ENCODE data around the gene CCDC183.
"Not testable (repeated sequence)": the region's sequence is repeated elsewhere in the genome, so short reads cannot be mapped to it uniquely, and the experiment has no call there.

CCDC183 gene

DNA sequence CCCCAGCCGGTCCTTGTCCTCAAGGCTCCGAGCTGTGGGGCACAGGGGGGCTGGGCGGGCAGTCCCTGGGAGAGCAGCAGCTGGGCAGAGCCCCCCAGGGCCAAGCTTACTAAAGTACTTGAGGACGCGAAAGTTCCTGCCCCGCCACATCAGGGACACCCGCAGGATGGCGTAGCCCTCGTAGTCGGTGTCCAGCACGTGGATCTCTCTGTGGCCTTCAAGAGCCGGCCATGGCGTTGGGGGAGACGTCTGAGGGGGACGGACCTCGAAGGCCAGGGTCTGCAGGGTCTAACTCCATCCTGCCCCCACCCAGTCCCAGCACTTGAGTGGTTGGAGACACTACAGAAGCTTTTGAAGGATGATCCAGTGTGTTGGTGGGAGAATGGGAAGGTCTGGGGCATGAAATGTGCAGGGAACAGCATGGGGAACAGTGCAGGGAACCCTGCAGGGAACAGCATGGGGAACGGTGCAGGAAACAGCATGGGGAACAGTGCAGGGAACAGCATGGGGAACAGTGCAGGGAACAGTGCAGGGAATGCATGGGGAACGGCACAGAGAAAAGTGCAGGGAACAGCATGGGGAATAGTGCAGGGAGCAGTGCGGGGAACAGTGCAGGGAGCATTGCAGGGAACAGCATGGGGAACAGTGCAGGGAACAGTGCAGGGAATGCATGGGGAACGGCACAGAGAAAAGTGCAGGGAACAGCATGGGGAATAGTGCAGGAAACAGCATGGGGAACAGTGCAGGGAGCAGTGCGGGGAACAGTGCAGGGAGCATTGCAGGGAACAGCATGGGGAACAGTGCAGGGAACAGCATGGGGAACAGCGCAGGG lies 40.6 kb upstream of the CCDC183 start:
- H3K27me3 ChIP-seq (ENCODE audit: control insufficient read depth, insufficient read depth, low read length); H3K9me3 ChIP-seq (ENCODE audit: control insufficient read depth, low read length); H3K9ac ChIP-seq (ENCODE audit: low read length); H3K4me1 ChIP-seq (ENCODE audit: control insufficient read depth, insufficient read depth, low read length); H3K36me3 ChIP-seq (ENCODE audit: control insufficient read depth, insufficient read depth, low read length); H3K4me3 ChIP-seq (ENCODE audit: low read length): not testable (repeated sequence)

DNA sequence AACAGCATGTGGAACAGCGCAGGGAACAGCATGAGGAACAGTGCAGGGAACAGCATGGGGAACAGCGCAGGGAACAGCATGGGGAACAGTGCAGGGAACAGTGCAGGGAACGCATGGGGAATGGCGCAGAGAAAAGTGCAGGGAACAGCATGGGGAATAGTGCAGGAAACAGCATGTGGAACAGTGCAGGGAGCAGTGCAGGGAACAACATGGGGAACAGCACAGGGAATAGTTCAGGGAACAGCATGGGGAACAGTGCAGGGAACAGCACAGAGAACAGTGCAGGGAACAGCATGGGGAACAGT lies 40.1 kb upstream of the CCDC183 start:
- H3K36me3 ChIP-seq (ENCODE audit: control insufficient read depth, insufficient read depth, low read length), result no peaks in the 10 kb centered on the region
- H3K9me3 ChIP-seq (ENCODE audit: control insufficient read depth, low read length), result no peaks in the 10 kb centered on the region
- no peak overlapping the region for H3K4me3 ChIP-seq (ENCODE audit: low read length)
- H3K4me1 ChIP-seq (ENCODE audit: control insufficient read depth, insufficient read depth, low read length), result no peaks in the 10 kb centered on the region
- H3K9ac ChIP-seq (ENCODE audit: low read length), result no peak overlapping the region
- H3K27me3 ChIP-seq (ENCODE audit: control insufficient read depth, insufficient read depth, low read length), result no peaks in the 10 kb centered on the region

DNA sequence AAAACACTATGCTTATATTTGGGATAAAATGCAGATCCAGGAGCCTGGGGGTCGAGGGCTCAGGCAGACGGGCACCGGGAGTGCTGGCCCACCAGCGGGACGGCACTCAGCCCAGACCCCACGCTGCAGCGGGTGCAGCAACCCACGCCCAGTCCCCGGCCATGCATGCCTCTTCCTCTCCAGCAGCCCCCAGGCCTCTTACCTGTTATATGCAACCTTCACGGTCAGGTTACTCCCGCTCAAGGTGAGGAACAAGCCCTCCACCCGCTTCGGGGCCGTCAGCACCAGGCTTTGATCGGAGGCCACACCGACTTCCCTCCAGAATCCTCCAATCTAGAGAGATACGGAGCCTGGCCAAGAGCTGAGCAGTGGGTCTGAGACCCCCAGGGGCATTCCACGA lies 39.3 kb upstream of the CCDC183 start:
- Histone ChIP-seq H3K4me3 (ENCODE audit: low read length) (no peak overlapping the region), H3K27me3 (ENCODE audit: control insufficient read depth, insufficient read depth, low read length) (no peaks in the 10 kb centered on the region), H3K9me3 (ENCODE audit: control insufficient read depth, low read length) (no peaks in the 10 kb centered on the region), H3K9ac (ENCODE audit: low read length) (no peak overlapping the region), H3K4me1 (ENCODE audit: control insufficient read depth, insufficient read depth, low read length) (no peaks in the 10 kb centered on the region), H3K36me3 (ENCODE audit: control insufficient read depth, insufficient read depth, low read length) (no peaks in the 10 kb centered on the region)

DNA sequence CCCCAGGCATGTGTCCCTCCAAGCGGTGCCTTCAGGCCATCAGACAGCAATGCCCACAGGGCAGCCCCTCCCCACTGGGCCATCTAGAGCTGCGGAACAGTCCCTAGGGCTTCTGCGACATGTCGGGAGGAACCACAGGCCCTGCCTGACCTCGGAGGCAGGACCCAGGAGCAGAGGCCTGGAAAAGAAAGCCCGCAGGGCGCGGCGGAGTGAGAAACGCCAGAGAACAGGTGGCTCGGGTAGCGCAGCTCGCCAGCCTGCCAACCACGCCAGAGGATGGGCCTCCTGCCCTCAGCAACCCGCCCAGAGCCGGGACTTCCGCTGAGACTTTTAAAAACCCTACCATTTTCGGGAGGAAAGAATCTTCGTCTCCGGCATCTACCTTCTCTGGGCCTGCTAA lies 38.8 kb upstream of the CCDC183 start:
- Histone ChIP-seq H3K36me3 (ENCODE audit: control insufficient read depth, insufficient read depth, low read length) (no peaks in the 10 kb centered on the region), H3K9me3 (ENCODE audit: control insufficient read depth, low read length) (no peaks in the 10 kb centered on the region), H3K4me1 (ENCODE audit: control insufficient read depth, insufficient read depth, low read length) (no peaks in the 10 kb centered on the region), H3K9ac (ENCODE audit: low read length) (no peak overlapping the region), H3K27me3 (ENCODE audit: control insufficient read depth, insufficient read depth, low read length) (no peaks in the 10 kb centered on the region), H3K4me3 (ENCODE audit: low read length) (no peak overlapping the region)

DNA sequence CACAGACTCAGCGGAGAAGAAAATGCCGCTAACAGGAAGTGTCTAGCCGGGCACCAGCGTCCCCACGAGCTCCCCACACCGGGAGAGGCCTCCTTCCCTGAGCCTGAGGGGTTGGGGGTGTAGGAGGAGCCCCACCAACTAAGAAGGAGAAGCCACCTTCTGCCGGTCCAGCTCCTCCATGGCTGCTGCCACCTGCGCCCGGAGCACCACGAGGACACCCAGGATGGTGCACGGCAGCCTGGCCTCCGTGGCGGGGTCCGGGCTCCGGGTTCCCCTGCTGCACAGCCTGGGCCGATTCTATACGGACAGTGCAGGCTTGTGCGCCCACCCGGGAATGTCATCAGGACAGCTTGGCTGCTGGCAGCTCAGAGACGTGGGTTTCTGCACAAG lies 38.4 kb upstream of the CCDC183 start:
- Histone ChIP-seq H3K27me3 (ENCODE audit: control insufficient read depth, insufficient read depth, low read length) (no peaks in the 10 kb centered on the region), H3K4me1 (ENCODE audit: control insufficient read depth, insufficient read depth, low read length) (no peaks in the 10 kb centered on the region), H3K9ac (ENCODE audit: low read length) (no peak overlapping the region), H3K4me3 (ENCODE audit: low read length) (no peak overlapping the region), H3K9me3 (ENCODE audit: control insufficient read depth, low read length) (no peaks in the 10 kb centered on the region), H3K36me3 (ENCODE audit: control insufficient read depth, insufficient read depth, low read length) (no peaks in the 10 kb centered on the region)

DNA sequence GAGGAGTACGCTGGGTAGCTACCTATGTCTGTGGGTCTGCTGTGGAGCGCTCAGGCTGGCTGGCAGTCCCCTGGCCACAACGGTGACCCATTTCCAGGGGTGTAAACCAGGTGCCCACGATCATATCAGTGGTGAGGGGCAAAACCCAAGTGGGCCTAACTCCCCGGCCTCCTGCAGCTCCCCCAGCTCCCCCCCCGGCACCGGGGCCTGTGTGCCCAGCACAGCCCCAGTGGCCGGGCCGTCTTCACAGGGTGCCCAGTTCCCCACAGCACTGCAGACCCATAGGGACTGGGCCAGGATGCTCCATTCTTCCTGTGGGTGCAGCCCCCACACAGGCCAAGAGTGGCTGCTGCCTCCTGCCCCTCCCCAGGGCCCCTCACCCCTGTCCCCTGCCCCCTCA lies 37.1 kb upstream of the CCDC183 start:
- Histone ChIP-seq H3K36me3 (ENCODE audit: control insufficient read depth, insufficient read depth, low read length) (no peaks in the 10 kb centered on the region), H3K27me3 (ENCODE audit: control insufficient read depth, insufficient read depth, low read length) (peaks cover 8% of the 10 kb centered on the region), H3K9me3 (ENCODE audit: control insufficient read depth, low read length) (no peaks in the 10 kb centered on the region), H3K4me3 (ENCODE audit: low read length) (no peak overlapping the region), H3K9ac (ENCODE audit: low read length) (no peak overlapping the region), H3K4me1 (ENCODE audit: control insufficient read depth, insufficient read depth, low read length) (no peaks in the 10 kb centered on the region)

DNA sequence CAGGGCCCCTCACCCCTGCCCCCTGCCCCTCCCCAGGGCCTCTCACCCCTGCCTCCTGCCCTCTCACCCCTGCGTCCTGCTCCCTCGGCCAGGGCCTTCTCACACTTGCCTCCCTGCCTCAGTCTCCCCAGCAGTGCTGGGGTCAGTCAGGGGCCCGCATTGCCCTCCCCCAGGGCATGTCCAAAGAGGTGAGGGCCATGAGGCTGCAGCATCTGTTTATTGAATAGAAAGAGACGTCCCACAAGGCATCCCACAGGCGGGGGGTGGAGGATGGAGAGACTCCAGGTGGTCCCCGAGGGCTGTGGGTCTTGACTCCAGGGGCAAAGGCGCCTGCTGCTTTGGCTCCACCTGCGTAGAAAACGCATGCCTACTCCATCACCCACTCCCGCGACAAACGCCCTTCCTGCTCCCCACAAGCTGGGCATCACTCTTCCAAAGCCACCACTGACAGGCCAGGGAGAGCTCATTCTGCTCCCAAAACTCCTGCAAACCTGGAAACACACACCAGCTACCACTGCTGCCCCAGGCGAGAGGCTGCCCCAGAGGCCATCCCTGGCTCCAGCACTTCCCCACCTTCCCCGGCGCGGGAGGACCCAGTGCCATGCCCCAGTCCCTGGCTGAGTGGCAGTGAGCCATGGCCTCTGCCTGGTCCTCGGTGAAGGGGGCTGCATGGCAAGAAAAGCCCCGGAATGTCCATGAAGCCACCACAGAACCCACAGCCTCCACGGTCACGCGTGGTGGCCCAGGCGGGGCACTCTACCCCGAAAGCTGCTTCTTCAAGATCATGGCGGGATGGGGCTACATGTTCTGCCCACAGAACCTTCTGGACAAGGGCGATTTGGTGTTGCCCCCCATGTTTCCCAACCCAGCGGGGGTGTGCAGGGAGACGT lies 36.5 kb upstream of the CCDC183 start:
- no peaks in the 10 kb centered on the region for H3K9me3 ChIP-seq (ENCODE audit: control insufficient read depth, low read length)
- no peaks in the 10 kb centered on the region for H3K4me1 ChIP-seq (ENCODE audit: control insufficient read depth, insufficient read depth, low read length)
- no peaks in the 10 kb centered on the region for H3K36me3 ChIP-seq (ENCODE audit: control insufficient read depth, insufficient read depth, low read length)
- no peak overlapping the region for H3K4me3 ChIP-seq (ENCODE audit: low read length)
- peaks cover 14% of the 10 kb centered on the region for H3K27me3 ChIP-seq (ENCODE audit: control insufficient read depth, insufficient read depth, low read length)
- no peak overlapping the region for H3K9ac ChIP-seq (ENCODE audit: low read length)

DNA sequence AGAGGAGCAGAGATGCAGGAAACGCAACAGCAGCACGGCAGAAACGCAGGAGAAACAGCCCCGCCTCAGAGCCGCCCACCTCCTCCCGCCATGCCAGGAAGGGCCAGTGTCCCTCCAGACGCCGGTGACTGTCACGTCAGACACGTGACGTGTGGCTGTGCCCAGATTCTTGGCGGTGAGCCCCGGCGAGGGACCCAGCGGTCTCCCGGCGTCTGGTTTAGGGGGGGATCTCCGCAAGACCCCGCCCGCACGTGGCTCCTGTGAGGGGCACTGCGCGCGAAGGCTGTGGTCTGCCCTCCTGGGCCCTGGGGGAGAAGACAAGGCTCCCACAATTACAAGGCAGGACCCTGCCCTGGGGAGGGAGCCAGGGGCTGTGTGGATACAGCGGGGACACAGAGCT lies 35.7 kb upstream of the CCDC183 start:
- Histone ChIP-seq H3K9ac (ENCODE audit: low read length) (no peak overlapping the region), H3K4me3 (ENCODE audit: low read length) (no peak overlapping the region), H3K36me3 (ENCODE audit: control insufficient read depth, insufficient read depth, low read length) (no peaks in the 10 kb centered on the region), H3K9me3 (ENCODE audit: control insufficient read depth, low read length) (no peaks in the 10 kb centered on the region), H3K27me3 (ENCODE audit: control insufficient read depth, insufficient read depth, low read length) (peaks cover 17% of the 10 kb centered on the region), H3K4me1 (ENCODE audit: control insufficient read depth, insufficient read depth, low read length) (no peaks in the 10 kb centered on the region)

DNA sequence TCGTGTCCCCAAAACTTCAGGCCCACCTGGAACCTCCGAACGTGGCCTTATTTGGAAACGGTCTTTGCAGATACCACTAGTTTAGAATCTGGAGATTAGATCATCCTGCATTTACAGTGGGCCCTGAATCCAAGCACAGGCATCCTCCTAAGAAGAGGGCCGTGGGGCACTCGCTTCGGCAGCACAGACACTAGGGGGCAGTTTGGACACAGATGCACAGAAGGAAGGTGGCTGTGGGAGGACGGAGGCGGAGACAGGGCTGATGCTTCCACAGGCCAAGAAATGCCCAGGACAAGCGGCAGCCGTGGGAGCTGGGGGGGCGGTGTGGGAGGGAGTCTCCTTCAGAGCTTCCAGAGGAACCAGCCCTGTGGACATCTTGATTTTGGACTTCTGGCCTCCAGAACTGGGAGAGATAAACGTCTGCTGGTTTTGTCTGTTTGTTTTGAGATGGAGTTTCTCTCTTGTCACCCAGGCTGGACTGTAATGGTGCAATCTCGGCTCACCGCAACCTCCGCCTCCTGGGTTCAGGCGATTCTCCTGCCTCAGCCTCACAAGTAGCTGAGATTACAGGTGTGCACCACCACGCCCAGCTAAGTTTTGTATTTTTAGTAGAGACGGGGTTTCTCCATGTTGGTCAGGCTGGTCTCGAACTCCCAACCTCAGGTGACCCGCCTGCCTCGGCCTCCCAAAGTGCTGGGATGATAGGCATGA lies 35.1 kb upstream of the CCDC183 start:
- H3K4me3 ChIP-seq (ENCODE audit: low read length); H3K9me3 ChIP-seq (ENCODE audit: control insufficient read depth, low read length); H3K36me3 ChIP-seq (ENCODE audit: control insufficient read depth, insufficient read depth, low read length); H3K9ac ChIP-seq (ENCODE audit: low read length); H3K4me1 ChIP-seq (ENCODE audit: control insufficient read depth, insufficient read depth, low read length): not testable (repeated sequence)
- peaks cover 17% of the 10 kb centered on the region for H3K27me3 ChIP-seq (ENCODE audit: control insufficient read depth, insufficient read depth, low read length)

DNA sequence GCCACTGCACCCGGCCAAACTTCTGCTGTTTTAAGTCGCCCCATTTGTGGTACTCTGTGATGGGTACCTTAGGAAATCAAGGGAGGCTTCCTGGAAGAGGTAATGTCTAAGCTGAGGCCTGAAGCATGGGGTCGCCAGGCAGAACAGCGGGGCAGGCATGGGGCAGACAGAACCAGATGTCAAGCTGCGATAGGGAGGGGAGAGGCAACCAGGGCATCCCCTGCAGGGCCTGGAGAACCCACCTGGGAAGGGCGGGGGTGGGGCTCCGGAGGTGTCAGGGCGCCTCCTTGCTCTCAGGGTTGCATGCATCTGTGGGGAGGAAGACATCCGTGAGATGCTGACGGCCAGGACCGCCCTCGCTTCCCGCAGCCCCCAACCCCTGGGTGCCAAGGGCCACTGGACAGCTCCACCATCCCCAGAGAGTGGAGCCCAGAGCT lies 34.6 kb upstream of the CCDC183 start:
- Histone ChIP-seq H3K9me3 (ENCODE audit: control insufficient read depth, low read length) (no peaks in the 10 kb centered on the region), H3K9ac (ENCODE audit: low read length) (no peak overlapping the region), H3K4me3 (ENCODE audit: low read length) (no peak overlapping the region), H3K4me1 (ENCODE audit: control insufficient read depth, insufficient read depth, low read length) (no peaks in the 10 kb centered on the region), H3K36me3 (ENCODE audit: control insufficient read depth, insufficient read depth, low read length) (no peaks in the 10 kb centered on the region), H3K27me3 (ENCODE audit: control insufficient read depth, insufficient read depth, low read length) (peaks cover 17% of the 10 kb centered on the region)

DNA sequence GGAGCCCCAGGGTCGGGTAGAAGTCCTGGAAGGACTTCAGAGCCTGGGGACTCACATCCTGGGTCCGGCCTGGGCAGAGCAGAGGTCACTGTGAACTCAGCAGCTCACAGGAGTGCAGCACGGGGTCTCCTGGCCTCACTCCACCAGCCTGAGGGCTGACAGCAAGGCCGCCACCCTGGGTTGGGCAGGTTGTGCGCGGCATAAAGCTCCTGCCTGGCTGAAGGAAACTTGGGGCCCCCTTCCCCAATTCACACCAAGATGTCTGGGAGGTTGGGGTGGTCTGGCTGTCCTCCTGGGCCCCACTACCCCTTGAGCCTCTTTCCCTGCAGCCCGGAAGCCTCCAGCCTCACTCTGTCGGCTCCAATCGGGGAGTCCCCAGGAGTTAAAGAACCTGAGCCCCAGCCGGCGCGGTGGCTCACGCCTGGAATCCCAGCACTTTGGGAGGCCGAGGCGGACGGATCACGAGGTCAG lies 33.9 kb upstream of the CCDC183 start:
- Histone ChIP-seq H3K27me3 (ENCODE audit: control insufficient read depth, insufficient read depth, low read length) (peaks cover 17% of the 10 kb centered on the region), H3K9ac (ENCODE audit: low read length) (no peak overlapping the region), H3K4me1 (ENCODE audit: control insufficient read depth, insufficient read depth, low read length) (no peaks in the 10 kb centered on the region), H3K36me3 (ENCODE audit: control insufficient read depth, insufficient read depth, low read length) (no peaks in the 10 kb centered on the region), H3K9me3 (ENCODE audit: control insufficient read depth, low read length) (no peaks in the 10 kb centered on the region), H3K4me3 (ENCODE audit: low read length) (no peak overlapping the region)
